Measurements from ENCODE around the gene RPL37.
"Not testable (repeated sequence)": the region's sequence is repeated elsewhere in the genome, so short reads cannot be mapped to it uniquely, and the experiment has no call there.

Gene RPL37

DNA sequence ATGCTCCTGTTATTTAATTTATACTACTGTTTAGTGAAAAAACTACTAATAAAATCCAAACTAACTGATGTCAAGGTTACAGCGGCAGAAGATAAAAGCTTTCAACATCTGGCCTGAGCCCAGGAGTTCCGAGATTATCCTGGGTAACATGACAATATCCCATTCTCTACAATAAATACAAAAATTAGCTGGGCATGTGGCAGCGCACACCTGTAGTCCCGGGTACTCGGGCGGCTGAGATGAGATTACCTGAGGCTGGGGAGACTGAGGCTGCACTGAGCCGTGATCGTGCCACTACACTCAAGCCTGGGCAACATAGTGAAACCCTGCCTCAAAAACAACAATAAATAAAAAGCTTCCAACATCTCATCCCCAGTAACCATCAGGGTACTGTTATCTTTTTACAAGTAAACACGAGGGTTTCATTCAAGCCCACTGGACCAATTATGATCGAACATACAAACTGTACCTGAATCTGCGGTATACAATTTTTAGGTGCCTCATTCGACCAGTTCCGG lies 1.3 kb downstream of the RPL37 start:
- no peak for DNase-seq

- no peak for DNase-seq
These were observed 2.7 kb downstream of the RPL37 start for GRCh38 chr5:40832345-40832744.

DNA sequence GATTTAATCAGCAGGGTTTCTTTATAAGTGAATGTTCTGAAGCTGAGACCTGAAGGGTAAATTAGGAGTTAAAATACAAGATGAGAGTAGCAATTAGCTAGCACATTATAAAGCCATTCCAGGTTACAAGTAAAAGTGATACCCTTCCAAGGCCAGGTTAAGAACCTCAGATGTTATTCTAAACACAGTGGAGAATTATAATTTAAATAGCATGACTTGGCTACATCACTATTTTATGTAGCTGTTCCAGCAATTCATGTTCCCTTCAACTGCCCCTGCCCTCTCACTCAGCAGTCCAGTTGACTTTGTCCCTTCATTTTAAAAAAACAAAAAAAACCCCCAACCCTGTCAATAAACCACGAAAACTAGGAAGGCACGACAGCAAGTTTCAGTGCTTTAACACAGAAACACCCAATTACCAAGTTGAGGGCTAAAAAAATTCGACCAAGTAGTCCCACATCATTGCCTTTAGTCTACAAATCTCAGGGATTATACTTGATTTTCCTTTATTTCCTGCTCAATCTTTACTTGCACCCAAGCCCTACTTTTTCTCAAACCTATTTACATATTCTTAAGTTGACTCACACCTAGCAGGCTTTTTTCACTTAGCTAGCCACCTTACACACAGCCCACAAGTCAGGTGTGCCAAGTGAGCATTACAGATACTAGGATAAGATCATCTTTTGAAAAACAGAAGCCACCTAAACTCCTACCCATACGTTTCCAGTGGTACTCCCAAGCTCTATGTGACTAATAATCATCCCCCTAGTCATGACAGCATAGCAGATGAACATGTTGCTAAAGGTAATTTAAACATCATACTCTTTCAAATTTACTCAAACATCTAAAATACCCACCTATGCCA lies 3.4 kb downstream of the RPL37 start:
- no peak for DNase-seq

- DNase-seq = no peak
These were observed 5.1 kb downstream of the RPL37 start for GRCh38 chr5:40829748-40830533.

DNA sequence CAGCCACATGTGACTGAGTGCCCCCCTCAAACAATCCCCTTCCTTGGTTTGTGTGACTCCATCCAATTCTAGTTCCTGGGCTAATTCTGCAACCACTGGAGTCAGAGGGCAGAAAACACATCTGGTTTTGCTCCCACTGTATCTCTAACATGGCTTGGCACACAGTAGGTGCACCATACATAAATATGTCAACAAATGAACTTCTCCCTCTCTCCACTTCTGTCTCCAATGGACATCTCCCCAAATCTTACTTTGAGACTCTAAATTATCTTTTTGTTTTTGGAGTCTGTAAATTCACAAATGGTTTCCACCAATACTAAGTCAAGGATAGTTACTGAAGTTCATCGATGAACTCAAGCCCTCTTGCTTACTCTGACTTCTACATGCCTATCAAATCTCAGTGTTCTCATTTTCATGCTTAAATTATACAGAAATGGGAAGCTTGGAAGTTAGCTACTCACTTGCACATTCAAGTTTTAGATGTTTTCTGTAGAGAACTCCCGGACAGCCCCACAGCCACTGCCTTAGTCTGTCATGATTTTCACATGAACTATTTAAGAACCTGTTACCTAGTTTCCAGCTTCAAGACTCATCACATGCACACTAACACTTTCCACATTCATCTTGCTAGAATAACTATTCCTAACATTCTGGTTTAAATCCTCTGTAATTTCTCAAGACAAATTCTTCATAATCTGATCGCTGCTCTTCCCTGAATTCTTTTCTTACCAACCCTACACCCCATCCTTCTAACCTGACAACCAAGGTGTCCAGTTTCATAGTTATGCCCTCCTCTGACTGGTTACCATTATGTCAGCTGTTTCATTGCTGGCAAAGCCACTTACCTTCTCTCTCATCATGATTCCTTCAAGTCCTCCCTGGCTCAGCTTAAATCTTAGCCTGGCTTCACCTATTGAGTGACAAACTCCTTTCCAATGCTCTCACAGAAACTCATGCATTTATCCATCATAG lies 6.0 kb downstream of the RPL37 start:
- DNase-seq = no peak

GRCh38 chr5:40828021-40828631 lies 6.9 kb downstream of the RPL37 start:
- no peak for DNase-seq

DNA sequence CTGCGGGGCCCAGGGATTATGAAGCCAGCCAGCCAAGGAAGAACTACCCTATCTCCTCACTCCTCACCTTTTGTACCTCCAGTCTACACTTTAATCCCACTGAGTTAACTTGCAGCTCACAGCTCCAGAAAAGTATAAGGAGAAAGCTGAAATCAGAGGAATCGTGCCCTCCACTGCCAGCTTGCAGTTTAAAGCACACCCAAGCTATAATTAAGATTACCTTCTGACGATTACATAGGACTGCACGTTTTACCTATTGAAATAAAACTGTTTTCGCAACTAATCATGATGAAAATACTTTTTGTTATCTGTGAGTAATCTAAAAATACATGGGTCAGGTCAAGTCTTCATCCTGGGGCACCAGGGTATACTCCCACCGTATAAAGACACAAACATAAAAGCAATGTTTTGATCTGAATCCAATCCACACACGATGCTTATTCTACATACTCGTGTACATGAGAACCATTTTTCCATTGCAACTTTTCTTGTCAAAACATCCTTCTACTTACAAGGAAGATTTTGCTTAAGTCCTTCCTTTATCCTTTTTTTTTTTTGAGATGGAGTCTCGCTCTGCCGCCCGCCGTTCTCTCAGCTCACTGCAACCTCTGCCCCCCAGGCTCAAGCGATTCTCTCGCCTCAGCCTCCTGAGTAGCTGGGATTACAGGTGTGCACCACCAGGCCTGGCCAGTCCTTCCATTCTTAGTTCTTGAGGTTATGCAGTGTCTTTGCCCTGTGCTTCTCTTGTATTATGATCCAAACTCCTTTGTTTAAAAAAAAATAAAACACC lies 7.6 kb downstream of the RPL37 start:
- no peak for DNase-seq

- DNase-seq = no peak
These were observed 8.4 kb downstream of the RPL37 start for GRCh38 chr5:40826489-40827187.

DNA sequence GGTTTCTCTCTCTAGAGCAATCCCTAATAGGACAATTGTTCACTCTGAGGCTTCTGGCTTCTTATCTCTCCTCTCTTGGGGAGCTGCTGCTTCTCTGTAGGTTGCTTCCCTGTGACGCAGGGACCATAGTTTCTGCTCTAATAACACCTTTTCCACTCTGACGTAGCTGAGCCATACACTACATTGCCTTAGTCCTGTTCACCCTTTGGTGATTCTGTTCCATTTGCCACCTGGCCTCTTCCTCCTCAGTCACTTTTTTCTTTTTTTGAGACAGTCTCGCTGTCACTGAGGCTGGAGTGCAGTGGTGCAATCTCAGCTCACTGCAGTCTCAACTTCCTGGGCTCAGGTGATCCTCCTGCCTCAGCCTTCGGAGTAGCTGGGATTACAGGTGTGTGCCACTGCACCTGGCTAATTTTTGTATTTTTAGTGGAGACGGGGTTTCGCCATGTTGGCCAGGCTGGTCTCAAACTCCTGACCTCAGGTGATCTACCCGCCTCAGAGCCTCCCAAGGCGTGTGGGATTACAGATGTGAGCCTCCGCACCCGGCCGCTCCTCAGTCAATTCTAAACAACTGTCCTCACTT lies 9.5 kb downstream of the RPL37 start:
- not testable (repeated sequence) for DNase-seq

- no peak for DNase-seq
These were observed 11.6 kb downstream of the RPL37 start for GRCh38 chr5:40823459-40823858.

- DNase-seq = no peak
These were observed 21.2 kb downstream of the RPL37 start for GRCh38 chr5:40813698-40814281.

DNA sequence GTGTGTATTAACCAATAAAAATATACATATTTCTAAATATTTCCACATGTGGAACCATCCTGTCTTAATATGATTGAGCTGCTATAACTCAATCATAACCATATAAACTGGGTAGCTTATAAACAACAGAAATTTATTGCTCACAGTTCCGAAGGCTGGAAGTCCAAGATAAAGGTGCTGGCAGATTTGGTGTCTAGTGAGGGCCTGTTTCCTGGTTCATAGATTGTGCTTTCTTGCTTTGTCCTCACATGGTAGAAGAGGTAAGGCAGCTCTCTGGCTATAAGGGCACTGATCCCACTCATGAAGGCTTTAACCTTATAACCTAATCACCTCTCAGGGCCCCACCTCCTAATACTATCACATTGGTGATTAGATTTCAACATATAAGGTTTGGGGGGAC lies 22.9 kb downstream of the RPL37 start:
- no peak for DNase-seq

DNA sequence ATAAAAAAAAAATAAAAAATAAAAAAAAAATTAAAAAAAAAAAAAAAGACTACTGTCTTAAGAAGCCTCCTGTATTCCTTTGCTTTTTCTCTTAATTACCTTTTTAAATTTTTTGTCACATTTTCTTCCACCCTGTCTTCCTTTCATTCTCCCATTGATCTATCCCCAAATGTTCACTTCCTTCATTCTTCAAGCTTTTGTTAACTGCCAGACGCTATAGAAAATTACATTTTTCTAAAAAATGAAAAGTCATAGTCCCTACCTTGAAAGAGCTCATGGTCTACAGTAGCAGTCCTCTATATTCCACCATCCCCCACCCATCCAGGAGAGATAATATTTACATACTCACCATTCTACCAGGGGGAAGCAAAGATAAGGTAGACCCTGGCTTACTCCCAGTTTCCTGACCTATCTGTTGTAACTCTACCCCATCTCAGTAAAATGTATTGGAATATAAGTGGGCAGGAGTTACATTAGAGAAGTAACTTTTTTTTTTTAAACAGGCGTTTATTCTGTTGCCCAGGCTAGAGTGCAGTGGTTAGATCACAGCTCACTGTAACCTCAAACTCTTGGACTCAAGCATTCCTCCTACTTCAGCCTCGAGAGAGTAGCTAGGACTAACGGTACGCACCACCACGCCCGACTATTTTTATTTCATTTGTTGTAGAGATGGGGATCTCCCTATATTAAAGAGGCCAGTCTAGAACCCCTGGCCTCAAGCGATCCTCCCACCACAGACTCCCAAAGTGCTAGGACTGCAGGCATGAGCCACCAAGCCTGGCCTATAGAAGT lies 33.1 kb downstream of the RPL37 start:
- DNase-seq = no peak

DNA sequence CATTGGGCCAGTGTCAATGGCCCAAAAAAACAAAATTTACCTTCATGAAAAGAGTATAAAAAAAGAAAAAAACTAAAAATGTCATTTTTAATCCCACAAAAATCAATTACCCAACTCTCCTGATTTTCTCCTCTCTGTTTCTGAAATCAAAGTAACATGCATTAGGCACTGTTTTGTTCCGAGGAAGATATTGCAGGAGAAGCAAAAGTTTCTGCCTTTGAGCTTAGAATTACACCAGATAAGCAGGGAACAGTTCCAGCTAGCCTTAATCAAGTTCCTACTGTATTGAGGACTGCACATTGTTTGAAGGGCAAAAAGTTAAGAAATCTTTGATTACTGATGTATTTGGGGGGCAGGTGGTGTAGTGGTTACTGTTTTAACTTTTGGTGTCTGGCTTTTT lies 35.8 kb downstream of the RPL37 start:
- no peak for DNase-seq

GRCh38 chr5:40798801-40799210 lies 36.2 kb downstream of the RPL37 start:
- no peak for DNase-seq

- peak; percentile 40 to 94 (median 84) for DNase-seq
These were observed 36.8 kb downstream of the RPL37 start, which contains the start of gene PRKAA1 for GRCh38 chr5:40798012-40798800. TSS of gene PRKAA1 (minus strand) at chr5:40798374. CDS start at chr5:40798189, 185 bp downstream.

DNA sequence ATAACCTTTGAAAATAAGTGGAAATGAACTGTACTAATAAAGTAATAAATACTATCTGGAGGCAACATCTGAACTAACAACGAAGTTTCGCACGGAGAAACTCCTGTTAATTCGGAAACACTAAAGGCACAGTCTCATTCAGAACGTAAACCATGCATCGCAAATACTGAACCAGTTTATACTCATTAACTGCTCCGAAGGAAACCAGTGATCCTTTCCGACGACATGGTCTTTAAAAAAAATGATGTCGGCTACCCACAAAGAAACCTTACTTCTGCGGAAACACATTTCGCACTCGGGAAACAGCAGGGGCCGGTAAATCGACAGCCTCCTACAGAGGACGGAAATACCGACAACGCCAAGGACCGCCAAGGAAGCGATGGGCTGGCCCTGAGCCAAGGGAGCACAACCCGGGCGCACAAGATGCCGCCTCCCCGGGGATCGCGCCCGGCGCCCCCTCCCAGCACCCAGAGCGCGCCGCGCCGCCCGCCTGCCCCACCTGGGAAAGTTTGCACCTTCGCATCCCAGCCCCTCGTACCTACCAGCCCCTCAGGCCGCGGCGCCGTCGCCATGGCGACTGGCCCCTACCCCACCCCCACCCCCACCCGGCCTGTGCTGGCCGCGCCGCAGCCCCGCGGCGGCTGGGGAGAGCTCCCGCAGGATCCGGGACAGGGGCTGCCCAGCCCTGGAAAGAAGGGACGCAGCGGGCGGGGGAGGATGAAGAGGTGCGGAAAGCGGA lies 37.6 kb downstream of the RPL37 start:
- DNase-seq = peak in 10 of 14 donors; percentile 54 to 82 (median 74)
